Spleen (tissue), 11 donors: ENCODE results near the gene UTY. TPM values are rescaled to one million over a fixed set of nuclear protein-coding genes. Genes with fewer than 3 reads are reported as not detected.

Experiments
- DNase-seq: peaks from one replicate; pipeline ENCODE4 v3.0.0-alpha.2; 2020
- H3K27ac ChIP-seq, 8 donors: fragments of 200-600 bp; sonication (generic) in 7 of 8; 1 replicate in 4 of 8; 2 replicates in 4 of 8; pipeline versions ENCODE4 v1.5.0 to v1.8.0; 2016 to 2021; ENCODE audit warnings: inconsistent platforms in 4 of 8, mild to moderate bottlenecking in 4 of 8, moderate library complexity in 1 of 8
- H3K27me3 ChIP-seq, 7 donors: fragments of 200-600 bp; sonication (generic) in 6 of 7; replicated peaks in 1 of 7; 1 replicate in 4 of 7; 2 replicates in 3 of 7; pipeline versions ENCODE4 v1.5.0 to v1.8.0; 2016 to 2021; ENCODE audit warnings: inconsistent platforms in 3 of 7, mild to moderate bottlenecking in 1 of 7
- H3K36me3 ChIP-seq, 6 donors: fragments of 200-600 bp; sonication (generic) in 5 of 6; 1 replicate in 4 of 6; 2 replicates in 2 of 6; pipeline versions ENCODE4 v1.5.0 to v1.8.0; 2016 to 2021; ENCODE audit warnings: inconsistent platforms in 2 of 6
- H3K4me1 ChIP-seq, 6 donors: fragments of 200-600 bp; sonication (generic) in 5 of 6; 1 replicate in 3 of 6; 2 replicates in 3 of 6; pipeline versions ENCODE4 v1.5.0 to v1.8.0; 2016 to 2021; ENCODE audit warnings: inconsistent platforms in 3 of 6
- H3K4me3 ChIP-seq, 8 donors: fragments of 200-600 bp; sonication (generic) in 7 of 8; 1 replicate in 4 of 8; 2 replicates in 4 of 8; pipeline versions ENCODE4 v1.5.0 to v1.8.0; 2016 to 2021; ENCODE audit warnings: inconsistent platforms in 4 of 8, mild to moderate bottlenecking in 4 of 8, moderate library complexity in 2 of 8
- H3K9me3 ChIP-seq, 8 donors: fragments of 200-600 bp; sonication (generic) in 7 of 8; 1 replicate in 4 of 8; 2 replicates in 4 of 8; pipeline versions ENCODE4 v1.5.0 to v1.8.0; 2016 to 2021; ENCODE audit warnings: inconsistent platforms in 4 of 8
- POLR2A ChIP-seq, 3 donors: fragments of 450-650 bp; IDR thresholded peaks; one replicate each; pipeline ENCODE4 v1.5.1; 2017; ENCODE audit warnings: antibody characterized with exemption in 3 of 3, mild to moderate bottlenecking in 1 of 3
- POLR2AphosphoS5 ChIP-seq, 3 donors: sonication (generic); formaldehyde crosslinking; IDR thresholded peaks; one replicate each; pipeline ENCODE4 v1.5.1; 2017; ENCODE audit warnings: antibody characterized with exemption in 3 of 3
- WGBS, 5 donors: extraction: QIAGEN DNeasy Blood & Tissue Kit in 3 of 5; methylation state at CpG; one replicate each; pipeline versions ENCODE4 v1.1.5 to v1.1.7; 2013 to 2018; 5-methylcytosine and 5-hydroxymethylcytosine counted together
- intact Hi-C: fragments of 100-400 bp; cut with DNase I; formaldehyde crosslinking; loops from one replicate; pipeline ENCODE4 v1.15.0; 2023; ENCODE audit warnings: low total_unique reads
- polyA plus RNA-seq, 3 donors: library from polyadenylated mRNA; stranded (reverse); fragments of 200-250 nt; gene quantifications; one replicate each; pipeline ENCODE4 v1.2.1, GENCODE V29; 2013
- total RNA-seq, 7 donors: library from RNA; depleted of rRNA in 3 of 7; stranded (reverse); fragments of >200 nt in 3 of 7; fragmentation: NEBNext Ultra II Directional in 4 of 7; extraction: Animal tissue kit (Norgen Biotek cat#: 25700) in 4 of 7; gene quantifications; one replicate each; pipeline versions ENCODE4 v1.1.0 to v1.2.1, GENCODE V29; 2016 to 2021
- TF ChIP-seq, protein P1 (sequence below), 11 experiments: fragments of 200-600 bp in 7 of 11; fragments of 450-650 bp in 4 of 11; sonication (generic) in 4 of 11; IDR thresholded peaks in 8 of 11; conservative IDR thresholded peaks in 3 of 11; 1 replicate in 7 of 11; 2 replicates in 4 of 11; pipeline versions ENCODE4 v1.4.0 to v1.8.0; 2016 to 2021; ENCODE audit warnings: antibody characterized with exemption in 11 of 11, inconsistent platforms in 4 of 11, mild to moderate bottlenecking in 1 of 11
- donor health status: healthy with polysubstance abuse.
- donor health status: DM: no; HTN: no; CAD: no; lungs with moderate emphysema.
- donor health status: DM: no; HTN: no; CAD: no.
- donor health status: Bipolar disorder and iron deficiency.
- donor health status: healthy.
- donor health status: DM: no; HTN: no; CAD: no.
- donor health status: DM: yes; HTN: yes; CAD: no.

UTY gene
- total and polyA plus RNA-seq, 10 donors: under 0.01 to 64.1 (median 4.5) TPM; not detected in 4

DNA sequence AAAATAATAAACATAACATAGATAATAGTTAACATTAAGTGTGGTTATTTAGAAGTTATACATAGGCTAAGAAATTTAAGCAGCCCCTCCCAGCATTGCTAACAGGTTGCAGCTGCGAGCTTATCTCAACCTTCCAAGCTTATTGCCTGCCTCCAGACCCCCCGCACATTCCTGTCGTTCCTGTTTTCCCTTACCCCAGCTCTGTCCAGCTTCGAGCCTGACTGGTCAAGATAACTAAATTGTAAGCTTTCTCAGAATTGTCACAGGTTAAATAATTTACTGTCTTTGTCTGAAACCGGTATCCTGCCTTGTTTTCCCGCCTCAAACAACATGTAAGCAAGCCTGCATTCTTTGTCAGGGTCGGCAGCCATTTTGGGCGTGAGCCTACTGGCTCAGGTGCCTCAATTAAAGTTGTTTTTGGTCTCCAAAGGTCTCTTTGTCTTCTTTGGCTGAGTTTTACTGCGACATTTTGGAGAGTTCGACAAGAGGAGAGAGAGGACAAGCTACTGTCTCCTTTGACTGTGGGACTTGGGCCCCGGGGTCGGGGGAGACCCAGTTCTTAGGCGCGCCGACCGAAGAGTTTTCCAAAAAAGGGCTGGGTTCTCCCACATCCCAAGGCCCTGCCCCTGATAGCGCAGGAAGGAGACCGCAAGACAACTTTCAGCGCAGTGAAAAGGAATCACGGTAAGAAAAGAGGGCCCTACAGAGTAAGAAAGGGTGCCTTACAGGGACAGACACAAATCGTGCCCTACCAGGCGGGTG is 44.4 kb downstream of the UTY start:
- no peak for DNase-seq
- TF ChIP-seq, protein P1, sequence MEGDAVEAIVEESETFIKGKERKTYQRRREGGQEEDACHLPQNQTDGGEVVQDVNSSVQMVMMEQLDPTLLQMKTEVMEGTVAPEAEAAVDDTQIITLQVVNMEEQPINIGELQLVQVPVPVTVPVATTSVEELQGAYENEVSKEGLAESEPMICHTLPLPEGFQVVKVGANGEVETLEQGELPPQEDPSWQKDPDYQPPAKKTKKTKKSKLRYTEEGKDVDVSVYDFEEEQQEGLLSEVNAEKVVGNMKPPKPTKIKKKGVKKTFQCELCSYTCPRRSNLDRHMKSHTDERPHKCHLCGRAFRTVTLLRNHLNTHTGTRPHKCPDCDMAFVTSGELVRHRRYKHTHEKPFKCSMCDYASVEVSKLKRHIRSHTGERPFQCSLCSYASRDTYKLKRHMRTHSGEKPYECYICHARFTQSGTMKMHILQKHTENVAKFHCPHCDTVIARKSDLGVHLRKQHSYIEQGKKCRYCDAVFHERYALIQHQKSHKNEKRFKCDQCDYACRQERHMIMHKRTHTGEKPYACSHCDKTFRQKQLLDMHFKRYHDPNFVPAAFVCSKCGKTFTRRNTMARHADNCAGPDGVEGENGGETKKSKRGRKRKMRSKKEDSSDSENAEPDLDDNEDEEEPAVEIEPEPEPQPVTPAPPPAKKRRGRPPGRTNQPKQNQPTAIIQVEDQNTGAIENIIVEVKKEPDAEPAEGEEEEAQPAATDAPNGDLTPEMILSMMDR (IDR thresholded peaks at IDR 0.05 in 8 of 11, conservative IDR thresholded peaks at IDR 0.05 in 3 of 11): no peak
- no peak for TF ChIP-seq POLR2A (IDR thresholded peaks at IDR 0.05)
- no peak for TF ChIP-seq POLR2AphosphoS5 (IDR thresholded peaks at IDR 0.05)
- peaks cover 0 to 25% (median 0%) of the 10 kb centered on the region in 8 donors for H3K9me3 ChIP-seq
- peak overlapping the region in 2 of 8 donors; percentile 49 to 72 for H3K27ac ChIP-seq
- 79 to 89% (median 82%) methylated on average over 22 of the region's 22 CpGs; no CpG with 5 or more reads in 2 of the 5 donors for WGBS, 5 donors
- no peaks in the 10 kb centered on the region for H3K36me3 ChIP-seq
- H3K4me3 ChIP-seq: peak overlapping the region in 1 of 8 donors; percentile 28
- peaks cover 0 to 31% (median 0%) of the 10 kb centered on the region in 6 donors for H3K4me1 ChIP-seq
- intact Hi-C loops: no loop called here
- no peaks in the 10 kb centered on the region for H3K27me3 ChIP-seq

DNA sequence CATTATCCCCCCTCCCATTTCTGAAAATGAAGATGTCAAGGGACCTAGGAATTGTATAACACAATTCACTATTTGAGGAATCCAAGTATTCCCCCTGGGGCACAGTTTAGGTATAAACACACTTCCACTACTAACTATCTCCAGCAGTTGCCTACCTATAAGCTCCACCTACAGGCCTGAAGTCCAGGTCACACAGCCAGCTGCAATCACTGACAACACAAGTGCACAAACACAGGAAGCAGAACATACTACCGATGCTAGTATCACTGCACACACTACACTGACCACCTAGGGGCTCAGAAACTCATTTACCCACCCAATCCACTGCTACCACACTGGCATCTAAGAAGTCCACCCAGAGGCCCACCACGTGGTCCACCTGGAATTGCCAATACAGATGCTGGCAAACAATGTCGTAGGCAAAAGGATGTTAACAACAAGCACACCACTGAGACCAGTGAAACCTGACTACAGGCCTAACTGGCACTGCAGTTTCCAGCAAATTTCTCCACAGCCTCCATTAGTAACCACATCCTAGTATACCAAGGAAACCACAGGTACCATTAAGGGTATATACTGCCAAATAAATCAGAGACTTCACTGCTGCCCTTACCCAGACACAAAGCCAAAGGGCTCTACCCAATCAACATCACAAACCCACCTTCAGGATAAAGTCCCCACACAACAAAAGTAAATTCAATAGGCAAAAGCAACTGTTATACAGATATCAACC is 47.4 kb downstream of the UTY start:
- Histone ChIP-seq H3K27me3 (no peaks in the 10 kb centered on the region), H3K36me3 (peaks cover 0 to 3% (median 0%) of the 10 kb centered on the region in 6 donors), H3K4me3 (no peak overlapping the region), H3K9me3 (peaks cover 0 to 43% (median 0%) of the 10 kb centered on the region in 8 donors), H3K27ac (no peak overlapping the region), H3K4me1 (peaks cover 0 to 31% (median 0%) of the 10 kb centered on the region in 6 donors)
- TF ChIP-seq POLR2AphosphoS5 (IDR thresholded peaks at IDR 0.05) (no peak), POLR2A (IDR thresholded peaks at IDR 0.05) (no peak)
- TF ChIP-seq, protein P1 (IDR thresholded peaks at IDR 0.05 in 8 of 11, conservative IDR thresholded peaks at IDR 0.05 in 3 of 11): no peak
- no peak for DNase-seq
- WGBS, 5 donors: 86 to 92% (median 88%) methylated on average over 3 of the region's 3 CpGs; no CpG with 5 or more reads in 2 of the 5 donors
- intact Hi-C loops: no loop called here

DNA sequence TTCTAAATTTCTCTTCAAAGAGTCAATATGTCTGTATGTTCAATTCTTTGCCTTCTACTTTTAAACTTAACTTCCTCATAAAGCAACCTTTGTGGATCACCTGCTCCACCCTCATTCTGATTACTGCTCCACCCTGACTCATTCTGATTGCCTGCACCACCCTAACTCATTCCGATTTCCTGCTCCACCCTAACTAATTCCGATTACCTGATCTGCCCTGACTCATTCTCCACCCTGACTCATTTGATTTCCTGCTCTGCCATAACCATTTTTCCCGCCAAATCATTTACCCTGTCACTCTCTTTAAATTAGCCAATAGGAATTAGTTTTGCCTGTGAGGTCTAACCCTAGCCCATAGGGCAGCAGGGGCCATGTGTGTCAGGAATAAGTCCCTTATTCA is 50.3 kb downstream of the UTY start:
- H3K27ac ChIP-seq: no peak overlapping the region
- peaks cover 0 to 26% (median under 1%) of the 10 kb centered on the region in 6 donors for H3K4me1 ChIP-seq
- 92 to 97% (median 94%) methylated on average over 3 of the region's 3 CpGs; no CpG with 5 or more reads in 2 of the 5 donors for WGBS, 5 donors
- H3K9me3 ChIP-seq: peaks cover 0 to 59% (median 0%) of the 10 kb centered on the region in 8 donors
- no peak for DNase-seq
- intact Hi-C loops: no loop called here
- no peak overlapping the region for H3K4me3 ChIP-seq
- peaks cover 0 to 3% (median 0%) of the 10 kb centered on the region in 6 donors for H3K36me3 ChIP-seq
- TF ChIP-seq POLR2AphosphoS5 (IDR thresholded peaks at IDR 0.05) (no peak), POLR2A (IDR thresholded peaks at IDR 0.05) (no peak)
- TF ChIP-seq, protein P1 (IDR thresholded peaks at IDR 0.05 in 8 of 11, conservative IDR thresholded peaks at IDR 0.05 in 3 of 11): no peak
- H3K27me3 ChIP-seq: no peaks in the 10 kb centered on the region
